H1 (cell line): Measurements from ENCODE around the gene MEGF11. TPM values are rescaled to one million over a fixed set of nuclear protein-coding genes. Genes with fewer than 3 reads are reported as not detected.

Experiments
- microRNA-seq, 2 experiments: library from miRNA; unstranded; fragments of <30 nt; microRNA quantifications; one replicate each; pipeline versions ENCODE4 to v1.2.0, GENCODE V29; 2016 to 2020; ENCODE audit warnings: borderline microRNAs expressed in 2 of 2, borderline number of aligned reads in 2 of 2, borderline replicate concordance in 1 of 2
- polyA plus RNA-seq, 7 experiments: library from polyadenylated mRNA; depleted of rRNA in 3 of 7; stranded (reverse) in 5 of 7; unstranded in 2 of 7; fragments of >200 nt in 5 of 7; fragments of 200-250 nt in 2 of 7; gene quantifications; 1 replicate in 5 of 7; 2 replicates in 1 of 7; 4 replicates in 1 of 7; pipeline versions ENCODE4 v1.2.1 to v1.2.3, GENCODE V29; 2011 to 2013; ENCODE audit warnings: missing spikeins in 2 of 7, mixed read lengths in 2 of 7
- small RNA-seq: library from polyadenylated mRNA; stranded (forward); fragments of <200 nt; extraction: miRNeasy Mini kit (QIAGEN cat#:217004); gene quantifications from one replicate; pipeline ENCODE3, GENCODE V24; 2013; ENCODE audit not compliant: insufficient read depth
- total RNA-seq: library from RNA; stranded (reverse); fragmentation: NEBNext Ultra II Directional; extraction: Animal tissue kit (Norgen Biotek cat#: 25700); gene quantifications from 2 replicates; pipeline ENCODE4 v1.2.1, GENCODE V29; 2021

The MEGF11 gene
- total and polyA plus RNA-seq, 2 of the 8 experiments (the other 6 are each of a cell fraction or from before 2014, with no cell fraction given): 4.4 to 4.8 TPM

Small RNA genes lying within 50 kb of the gene (microRNA-seq; reads per million reads assigned to microRNA genes)
- 0 reads per million in 2 experiments for gene MIR4311

Small RNA genes lying within 50 kb of the gene (small RNA-seq; reads per million reads assigned to genes)
- gene MIR4311: not detected

Other genes with a start within 250 kb of the MEGF11 start
- 25.0 and 31.2 TPM in 2 replicates for gene DIS3L, start 39.8 kb upstream of the MEGF11 start, total RNA-seq
- gene DIS3L, start 39.8 kb upstream of the MEGF11 start, polyA plus RNA-seq (2011; rRNA removed): 5.5 and 8.7 TPM in 2 replicates
- 23.5 and 24.7 TPM in 2 replicates for gene TIPIN, start 102.9 kb upstream of the MEGF11 start, total RNA-seq
- 8.2 and 8.5 TPM in 2 replicates for gene TIPIN, start 102.9 kb upstream of the MEGF11 start, polyA plus RNA-seq (2011; rRNA removed)
- gene MAP2K1, start 133.2 kb upstream of the MEGF11 start, total RNA-seq: 70.4 and 78.2 TPM in 2 replicates
- 38.9 and 54.7 TPM in 2 replicates for gene MAP2K1, start 133.2 kb upstream of the MEGF11 start, polyA plus RNA-seq (2011; rRNA removed)
- gene SNAPC5, start 244.0 kb upstream of the MEGF11 start, total RNA-seq: 21.5 and 23.1 TPM in 2 replicates
- gene SNAPC5, start 244.0 kb upstream of the MEGF11 start, polyA plus RNA-seq (2011; rRNA removed): 12.1 and 18.7 TPM in 2 replicates